Choroid plexus epithelial cell (primary cell): Measurements from ENCODE around the gene ATP8B3.

Source experiments
- DNase-seq: peaks from one replicate; pipeline ENCODE4 v3.0.0-alpha.2; 2010; ENCODE audit warnings: low read depth
- H3K4me3 ChIP-seq: 2 replicates; pipeline ENCODE4 v1.5.1; 2011; ENCODE audit warnings: low read depth, mild to moderate bottlenecking, control low read depth, low read length, moderate library complexity
- TF ChIP-seq, protein P1 (sequence below): conservative IDR thresholded peaks from 2 replicates; pipeline ENCODE4 v1.5.1; 2011; ENCODE audit warnings: low read depth, mild to moderate bottlenecking, control low read depth, inconsistent platforms, low read length, moderate library complexity

Gene ATP8B3

DNA sequence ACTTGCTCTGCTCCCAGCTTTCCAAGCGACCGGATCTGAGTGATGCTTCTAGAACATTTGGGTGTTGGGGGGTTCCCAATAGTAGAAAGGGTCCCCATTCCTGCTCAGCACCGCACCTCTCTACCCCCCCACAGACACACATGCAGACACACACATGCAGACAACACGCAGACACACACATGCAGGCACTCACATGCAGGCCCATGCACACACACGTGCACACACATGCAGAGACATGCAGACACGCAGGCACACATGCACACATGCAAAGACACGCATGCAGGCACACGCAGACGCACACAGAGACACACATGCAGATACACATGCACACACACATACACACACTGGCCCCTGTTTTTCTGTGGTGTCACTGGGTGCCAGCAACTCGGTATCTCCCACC lies 34.9 kb downstream of the ATP8B3 start:
- H3K4me3 ChIP-seq, result no peak overlapping the region
- no peak for DNase-seq
- TF ChIP-seq, protein P1, sequence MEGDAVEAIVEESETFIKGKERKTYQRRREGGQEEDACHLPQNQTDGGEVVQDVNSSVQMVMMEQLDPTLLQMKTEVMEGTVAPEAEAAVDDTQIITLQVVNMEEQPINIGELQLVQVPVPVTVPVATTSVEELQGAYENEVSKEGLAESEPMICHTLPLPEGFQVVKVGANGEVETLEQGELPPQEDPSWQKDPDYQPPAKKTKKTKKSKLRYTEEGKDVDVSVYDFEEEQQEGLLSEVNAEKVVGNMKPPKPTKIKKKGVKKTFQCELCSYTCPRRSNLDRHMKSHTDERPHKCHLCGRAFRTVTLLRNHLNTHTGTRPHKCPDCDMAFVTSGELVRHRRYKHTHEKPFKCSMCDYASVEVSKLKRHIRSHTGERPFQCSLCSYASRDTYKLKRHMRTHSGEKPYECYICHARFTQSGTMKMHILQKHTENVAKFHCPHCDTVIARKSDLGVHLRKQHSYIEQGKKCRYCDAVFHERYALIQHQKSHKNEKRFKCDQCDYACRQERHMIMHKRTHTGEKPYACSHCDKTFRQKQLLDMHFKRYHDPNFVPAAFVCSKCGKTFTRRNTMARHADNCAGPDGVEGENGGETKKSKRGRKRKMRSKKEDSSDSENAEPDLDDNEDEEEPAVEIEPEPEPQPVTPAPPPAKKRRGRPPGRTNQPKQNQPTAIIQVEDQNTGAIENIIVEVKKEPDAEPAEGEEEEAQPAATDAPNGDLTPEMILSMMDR, result no peak

DNA sequence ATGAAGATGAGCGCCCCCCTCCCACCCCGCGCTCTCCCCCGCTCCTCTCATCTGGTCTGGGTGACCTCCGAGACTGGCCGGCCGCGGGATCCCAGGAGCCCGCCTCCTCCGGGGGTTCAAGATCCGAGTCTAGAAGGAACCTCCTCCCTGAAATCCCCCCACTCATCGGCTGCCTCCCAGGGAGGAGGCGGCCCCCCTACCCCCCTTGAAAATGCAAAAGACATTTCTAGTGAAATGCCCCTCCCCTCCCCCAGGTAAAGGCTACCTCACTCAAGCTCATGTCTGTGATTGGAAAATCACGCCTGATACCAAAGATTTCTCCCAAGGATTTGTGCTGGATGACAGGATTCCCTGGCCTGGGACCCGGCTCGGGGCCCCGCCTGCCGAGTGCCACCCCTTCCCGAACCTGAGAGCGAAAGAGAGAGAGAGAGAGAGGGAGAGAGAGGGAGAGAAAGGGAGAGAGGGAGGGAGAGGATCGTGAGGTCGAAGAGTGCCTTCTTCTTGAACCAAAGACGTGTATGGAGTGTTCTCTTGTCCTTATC lies 35.4 kb downstream of the ATP8B3 start:
- no peak for DNase-seq
- no peak overlapping the region for H3K4me3 ChIP-seq
- TF ChIP-seq, protein P1, result no peak

DNA sequence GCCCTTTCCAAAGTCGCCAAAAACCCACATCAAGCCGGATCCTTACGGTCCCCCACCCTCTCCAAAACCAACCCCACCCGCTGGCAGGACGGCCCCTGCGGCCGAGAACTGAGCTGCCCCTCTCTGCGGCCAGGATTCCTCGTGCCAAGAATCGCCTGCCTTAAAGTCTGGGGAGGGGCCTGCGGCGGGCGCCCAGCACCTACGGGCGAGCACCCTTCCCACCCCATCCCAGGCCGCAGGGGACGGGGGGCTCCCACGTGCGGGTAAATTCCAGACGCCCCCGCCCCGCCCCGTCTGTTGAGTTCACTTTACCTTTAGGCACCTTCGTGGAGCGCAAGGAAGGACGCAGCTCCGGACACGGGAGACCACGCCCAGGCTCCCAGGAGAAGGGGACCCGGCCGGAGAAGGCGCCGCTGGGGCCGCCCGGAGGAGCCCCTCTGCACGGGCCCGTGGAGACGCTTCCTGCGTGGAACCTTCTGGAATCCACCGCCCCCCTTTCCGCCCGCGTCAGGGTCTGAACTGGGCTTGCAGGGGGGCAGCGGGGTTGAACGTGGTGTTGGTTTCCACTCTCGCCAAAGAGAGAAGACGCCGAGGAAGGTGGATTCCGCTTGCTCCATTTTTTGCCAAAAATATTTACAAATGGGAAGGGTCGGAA lies 36.0 kb downstream of the ATP8B3 start:
- TF ChIP-seq, protein P1, result no peak
- H3K4me3 ChIP-seq, result no peak overlapping the region

DNA sequence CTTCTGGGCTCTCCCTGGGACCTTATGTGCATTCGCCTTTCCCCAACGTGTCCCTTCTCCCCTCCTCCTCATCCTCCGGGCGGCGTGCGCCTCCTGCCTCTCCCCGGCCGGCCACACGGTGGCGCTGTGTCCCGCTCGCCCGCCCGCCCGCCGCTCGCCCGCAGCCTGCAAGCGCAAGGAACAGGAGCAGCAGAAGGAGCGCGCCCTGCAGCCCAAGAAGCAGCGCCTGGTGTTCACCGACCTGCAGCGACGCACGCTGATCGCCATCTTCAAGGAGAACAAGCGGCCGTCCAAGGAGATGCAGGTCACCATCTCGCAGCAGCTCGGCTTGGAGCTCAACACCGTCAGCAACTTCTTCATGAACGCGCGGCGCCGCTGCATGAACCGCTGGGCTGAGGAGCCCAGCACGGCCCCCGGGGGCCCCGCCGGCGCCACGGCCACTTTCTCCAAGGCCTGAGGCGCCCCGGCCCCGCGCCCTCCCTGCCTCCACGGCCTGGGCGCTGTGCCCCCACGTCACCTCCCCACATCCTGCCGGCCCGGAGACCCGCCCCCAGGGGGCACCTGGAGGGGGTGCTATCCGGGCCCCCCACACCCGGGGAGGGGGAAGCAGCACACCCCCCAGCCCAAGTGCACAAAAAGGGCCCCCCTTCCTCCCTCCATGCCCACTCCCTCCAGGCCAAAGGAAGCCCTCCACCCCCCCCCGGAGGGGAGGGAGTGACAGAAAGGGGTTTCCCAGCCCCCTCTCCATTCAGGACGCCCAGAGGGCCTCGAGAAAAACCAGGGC lies 36.9 kb downstream of the ATP8B3 start:
- H3K4me3 ChIP-seq, result no peak overlapping the region
- DNase-seq, result peak; percentile 22
- TF ChIP-seq, protein P1, result peak; percentile 48

More for the DNA sequence above, 36.0 kb downstream of the ATP8B3 start:
- no peak for DNase-seq

- H3K4me3 ChIP-seq, result no peak overlapping the region
- peak; percentile 28 for DNase-seq
- TF ChIP-seq, protein P1, result no peak
Observed at GRCh38 chr19:1773184-1773583, 38.9 kb downstream of the ATP8B3 start.

DNA sequence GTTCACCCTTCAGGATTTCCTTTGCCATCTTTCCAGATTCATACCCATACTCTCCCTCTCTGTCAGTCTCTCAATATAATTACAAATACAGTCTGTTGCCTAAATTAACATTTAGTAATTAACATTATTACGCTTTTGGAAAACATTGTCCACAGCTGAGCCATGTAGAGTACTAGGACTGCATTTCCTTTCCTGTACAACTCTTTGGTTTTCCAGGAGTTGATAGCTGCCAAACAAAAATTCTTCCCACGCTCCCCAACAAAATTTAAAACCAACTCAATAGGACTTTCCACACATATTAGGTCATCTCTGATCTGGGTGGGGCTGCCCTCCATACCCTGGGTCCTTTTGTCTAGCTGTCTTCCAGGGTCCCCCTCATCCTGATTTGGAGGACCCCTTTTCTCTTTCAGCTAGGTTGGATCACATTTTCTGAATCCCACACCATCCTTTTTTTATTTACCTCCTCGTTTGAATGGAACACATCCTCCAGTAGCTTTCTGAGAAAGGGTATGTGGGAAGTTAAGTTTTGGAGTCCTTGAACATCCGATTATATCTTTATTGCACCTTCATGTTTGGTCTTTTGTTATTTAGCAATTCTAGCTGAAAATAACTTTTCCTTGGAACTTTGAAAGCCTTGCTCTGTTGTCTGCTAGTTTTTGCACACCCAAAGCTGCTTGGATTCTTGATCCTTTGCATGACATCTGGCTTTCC lies 41.1 kb downstream of the ATP8B3 start:
- no peak for DNase-seq
- TF ChIP-seq, protein P1, result no peak
- H3K4me3 ChIP-seq, result no peak overlapping the region
